Measurements from ENCODE around the gene USP13. TPM values are rescaled to one million over a fixed set of nuclear protein-coding genes. Genes with fewer than 3 reads are reported as not detected.
A peak's percentile ranks its signal among the peaks of the same experiment; 100 is the strongest.

USP13 gene
- total RNA-seq, 6 experiments from 2014 or later = 6.0 to 11.1 (median 6.9) TPM

- WGBS (ENCODE audit: insufficient coverage, low coverage, low lambda C conversion rate, missing lambda C conversion rate) = no CpG with 5 or more reads among the region's 8 CpGs
- ATAC-seq = peak; percentile 32 to 84 (median 62)
- peak in 1 of 3 donors; percentile 42 for DNase-seq
- no peak overlapping the region for H3K27ac ChIP-seq
- no peaks in the 10 kb centered on the region for H3K27me3 ChIP-seq
- intact Hi-C loops (cut with DNase I) = no loop called here
- no peak overlapping the region for H3K4me3 ChIP-seq
- peaks cover 0 to 21% (median 0%) of the 10 kb centered on the region in 4 donors for H3K36me3 ChIP-seq
- H3K9me3 ChIP-seq = no peaks in the 10 kb centered on the region
- H3K4me1 ChIP-seq = no peaks in the 10 kb centered on the region
- TF ChIP-seq POLR2A (IDR thresholded peaks at IDR 0.05) (no peak), CTCF (IDR thresholded peaks at IDR 0.05) (no peak)
These were observed 108.1 kb downstream of the USP13 start for GRCh38 chr3:179760944-179761343.

- no peak for TF ChIP-seq POLR2A (IDR thresholded peaks at IDR 0.05)
- no peak for TF ChIP-seq CTCF (IDR thresholded peaks at IDR 0.05)
- H3K4me3 ChIP-seq = no peak overlapping the region
- H3K36me3 ChIP-seq = peaks cover 0 to 32% (median 2%) of the 10 kb centered on the region in 4 donors
- no peaks in the 10 kb centered on the region for H3K4me1 ChIP-seq
- intact Hi-C loops (cut with DNase I) = no loop called here
- H3K9me3 ChIP-seq = no peaks in the 10 kb centered on the region
- 80% methylated on average over 2 of the region's 2 CpGs for WGBS (ENCODE audit: insufficient coverage, low coverage, low lambda C conversion rate, missing lambda C conversion rate)
- ATAC-seq (no peak), DNase-seq (no peak)
- H3K27ac ChIP-seq = no peak overlapping the region
- no peaks in the 10 kb centered on the region for H3K27me3 ChIP-seq
These were observed 112.6 kb downstream of the USP13 start for GRCh38 chr3:179765396-179765795.

GRCh38 chr3:179766416-179767133 is 113.7 kb downstream of the USP13 start:
- Histone ChIP-seq H3K4me3 (no peak overlapping the region), H3K4me1 (no peaks in the 10 kb centered on the region), H3K27me3 (no peaks in the 10 kb centered on the region), H3K27ac (no peak overlapping the region), H3K9me3 (no peaks in the 10 kb centered on the region), H3K36me3 (peaks cover 0 to 28% (median 2%) of the 10 kb centered on the region in 4 donors)
- DNase-seq (no peak), ATAC-seq (no peak)
- TF ChIP-seq POLR2A (IDR thresholded peaks at IDR 0.05) = no peak
- no peak for TF ChIP-seq CTCF (IDR thresholded peaks at IDR 0.05)
- intact Hi-C loops (cut with DNase I) = no loop called here
- 94% methylated on average over 4 of the region's 4 CpGs for WGBS (ENCODE audit: insufficient coverage, low coverage, low lambda C conversion rate, missing lambda C conversion rate)

- Histone ChIP-seq H3K4me1 (no peaks in the 10 kb centered on the region), H3K36me3 (peaks cover 0 to 28% (median 2%) of the 10 kb centered on the region in 4 donors), H3K27ac (no peak overlapping the region), H3K4me3 (no peak overlapping the region), H3K9me3 (no peaks in the 10 kb centered on the region), H3K27me3 (no peaks in the 10 kb centered on the region)
- TF ChIP-seq CTCF (IDR thresholded peaks at IDR 0.05) (peak in 2 of 4 donors; percentile 15 to 16), POLR2A (IDR thresholded peaks at IDR 0.05) (no peak)
- WGBS (ENCODE audit: insufficient coverage, low coverage, low lambda C conversion rate, missing lambda C conversion rate) = 76% methylated on average over 3 of the region's 3 CpGs
- DNase-seq (no peak), ATAC-seq (no peak)
- intact Hi-C loops (cut with DNase I) = no loop called here
These were observed 115.2 kb downstream of the USP13 start for GRCh38 chr3:179768080-179768479.

All from right lobe of liver (tissue), 6 donors.